Panc1 (cell line): Measurements from ENCODE around the gene EME1. TPM values are rescaled to one million over a fixed set of nuclear protein-coding genes. Genes with fewer than 3 reads are reported as not detected.

ENCODE experiments used
- ATAC-seq: fragments of 200-7000 bp; cut with Tn5 transposase; 2 replicates; pipeline ENCODE4 v1.9.1; 2020; ENCODE audit warnings: mild to moderate bottlenecking, moderate library complexity
- BruUV-seq: library from RNA; stranded (reverse); fragments of 400-500 nt; replicated peaks from 2 replicates; lab custom pipeline; 2021; lab: Mats Ljungman, UMichigan
- CTCF ChIA-PET: fragments of 300-600 bp; sonication (Branson Sonifier 250); formaldehyde crosslinking; loops from one replicate; lab custom pipeline; 2022; ENCODE audit warnings: antibody characterized with exemption; lab: Charles Lee
- POLR2A ChIA-PET: fragments of 300-600 bp; sonication (Branson Sonifier 250); formaldehyde crosslinking; loops from one replicate; lab custom pipeline; 2022; ENCODE audit warnings: antibody characterized with exemption; lab: Charles Lee
- DNase-seq: peaks from one replicate; pipeline ENCODE4 v3.0.0-alpha.2; 2010; ENCODE audit warnings: low read depth, low spot score
- H3K27ac ChIP-seq: 2 replicates; pipeline ENCODE4 v1.5.1; 2011; ENCODE audit warnings: mild to moderate bottlenecking, low read length, inconsistent platforms
- H3K27me3 ChIP-seq: fragments of 200-500 bp; sonication (Bioruptor generic); 2 replicates; pipeline ENCODE4 v1.6.0; 2014; ENCODE audit warnings: low read length, inconsistent platforms; ENCODE audit not compliant: control insufficient read depth, insufficient read depth
- H3K36me3 ChIP-seq: fragments of 200-500 bp; sonication (Bioruptor generic); 2 replicates; pipeline ENCODE4 v1.5.1; 2014; ENCODE audit warnings: inconsistent platforms, mild to moderate bottlenecking, low read length, moderate library complexity; ENCODE audit not compliant: control insufficient read depth, insufficient read depth
- H3K4me1 ChIP-seq: 2 replicates; pipeline ENCODE4 v1.5.1; 2011; ENCODE audit warnings: inconsistent platforms, mild to moderate bottlenecking, low read length, moderate library complexity; ENCODE audit not compliant: control insufficient read depth, insufficient read depth
- H3K4me3 ChIP-seq, 2 experiments: 2 replicates each; pipeline ENCODE4 v1.5.1; 2011 to 2012; ENCODE audit warnings: low read depth in 2 of 2, low read length in 2 of 2, mild to moderate bottlenecking in 2 of 2, inconsistent platforms in 1 of 2, moderate library complexity in 1 of 2
- H3K9me3 ChIP-seq: fragments of 200-500 bp; sonication (Bioruptor generic); 2 replicates; pipeline ENCODE4 v1.5.1; 2014; ENCODE audit warnings: low read depth, mild to moderate bottlenecking, inconsistent platforms, low read length, moderate library complexity; ENCODE audit not compliant: control insufficient read depth, insufficient read depth
- CTCF ChIP-seq: fragments of 450-650 bp; IDR thresholded peaks from 2 replicates; pipeline ENCODE4 v1.5.1; 2017; ENCODE audit warnings: mild to moderate bottlenecking
- POLR2AphosphoS5 ChIP-seq: IDR thresholded peaks from 2 replicates; pipeline ENCODE4 v1.6.1; 2012; ENCODE audit warnings: mild to moderate bottlenecking, low read depth, low read length, moderate library complexity
- REST ChIP-seq, 2 experiments: IDR thresholded peaks; 2 replicates each; pipeline ENCODE4 v1.6.1; 2011 to 2012; ENCODE audit warnings: low read depth in 2 of 2, control low read depth in 1 of 2, low read length in 1 of 2, mild to moderate bottlenecking in 1 of 2, moderate library complexity in 1 of 2; ENCODE audit not compliant: insufficient read depth in 1 of 2
- SIN3A ChIP-seq: IDR thresholded peaks from 2 replicates; pipeline ENCODE4 v1.6.1; 2012; ENCODE audit warnings: low read depth, mild to moderate bottlenecking, low read length, moderate library complexity, borderline replicate concordance; ENCODE audit not compliant: insufficient read depth
- TCF7L2 ChIP-seq: IDR thresholded peaks from 2 replicates; pipeline ENCODE4 v1.6.1; 2011; ENCODE audit warnings: mild to moderate bottlenecking, low read depth, low read length, inconsistent platforms
- in situ Hi-C: cut with HindIII; loops from 2 replicates; pipeline ENCODE4 v1.10.0; 2016; ENCODE audit warnings: low sequenced_read_pairs, low pct_unique_long_range_greater_than_20kb
- intact Hi-C: fragments of 100-400 bp; cut with micrococcal nuclease; formaldehyde crosslinking; loops from one replicate; pipeline ENCODE4 v1.10.0; 2022; ENCODE audit not compliant: unreplicated experiment
- total RNA-seq: library from RNA; stranded (reverse); gene quantifications from one replicate; pipeline ENCODE4 v1.2.1, GENCODE V29; 2021; ENCODE audit not compliant: unreplicated experiment

EME1 gene
- total RNA-seq, 1 experiment from 2014 or later, result 15.3 TPM

- TF ChIP-seq POLR2AphosphoS5 (no peak), TCF7L2 (no peak), SIN3A (no peak), REST (IDR thresholded peaks at IDR 0.05; ENCODE audit: insufficient read depth in 1 of 2, low read depth in 2 of 2, low read length in 1 of 2) (no peak), CTCF (no peak)
- intact Hi-C loops (no loop called here), in situ Hi-C loops (no loop called here)
- Histone ChIP-seq H3K27me3 (no peaks in the 10 kb centered on the region; the same call in 1 of the 2 replicates), H3K27ac (no peak overlapping the region), H3K4me3 (no peak overlapping the region), H3K9me3 (peaks cover 16% of the 10 kb centered on the region), H3K4me1 (no peaks in the 10 kb centered on the region), H3K36me3 (no peaks in the 10 kb centered on the region)
- ChIA-PET CTCF (no interaction called here), POLR2A (no interaction called here)
- DNase-seq, result no peak
- no peak for ATAC-seq
- no TSS peak for BruUV-seq
Observed at GRCh38 chr17:50337956-50338355, 35.1 kb upstream of the EME1 start.

- in situ Hi-C loops, result no loop called here
- no peaks in the 10 kb centered on the region for H3K36me3 ChIP-seq
- POLR2A ChIA-PET, result no interaction called here
Observed at GRCh38 chr17:50338645-50339044, 34.4 kb upstream of the EME1 start.

More at GRCh38 chr17:50338645-50339044, 34.4 kb upstream of the EME1 start:
- Histone ChIP-seq H3K4me1 (no peaks in the 10 kb centered on the region), H3K27ac (no peak overlapping the region), H3K27me3 (no peaks in the 10 kb centered on the region; the same call in 1 of the 2 replicates), H3K9me3 (peaks cover 16% of the 10 kb centered on the region), H3K4me3 (no peak overlapping the region)
- TF ChIP-seq CTCF (no peak), REST (IDR thresholded peaks at IDR 0.05; ENCODE audit: insufficient read depth in 1 of 2, low read depth in 2 of 2, low read length in 1 of 2) (no peak), POLR2AphosphoS5 (no peak), TCF7L2 (no peak), SIN3A (no peak)
- CTCF ChIA-PET, result no interaction called here
- intact Hi-C loops, result no loop called here
- no TSS peak for BruUV-seq
- no peak for DNase-seq
- no peak for ATAC-seq
